HG03139 (cell line): ENCODE data around the gene MED23.
"Not testable (repeated sequence)": the region's sequence is repeated elsewhere in the genome, so short reads cannot be mapped to it uniquely, and the experiment has no call there.

Source experiments
- ATAC-seq: cut with Tn5 transposase; IDR thresholded peaks from one replicate; pipeline ENCODE4 v1.9.1; 2021; ENCODE audit not compliant: unreplicated experiment

Gene MED23

GRCh38 chr6:131581523-131581922, 46.5 kb downstream of the MED23 start:
- ATAC-seq: no peak

- ATAC-seq: no peak
Observed at GRCh38 chr6:131575834-131576478, 52.1 kb downstream of the MED23 start.

- no peak for ATAC-seq
Observed at GRCh38 chr6:131574686-131575085, 53.4 kb downstream of the MED23 start.

- ATAC-seq: no peak
Observed at GRCh38 chr6:131574133-131574532, 53.9 kb downstream of the MED23 start.

- no peak for ATAC-seq
Observed at GRCh38 chr6:131572686-131573415, 55.2 kb downstream of the MED23 start, which contains the start of gene ARG1. ARG1 (plus strand) TSS chr6:131573226; CDS start chr6:131573283, 57 bp downstream.

GRCh38 chr6:131568726-131569125, 59.3 kb downstream of the MED23 start:
- ATAC-seq: no peak

GRCh38 chr6:131565056-131565455, 63.0 kb downstream of the MED23 start:
- ATAC-seq: no peak

GRCh38 chr6:131561925-131562707, 65.9 kb downstream of the MED23 start:
- no peak for ATAC-seq

- ATAC-seq: no peak
Observed at GRCh38 chr6:131558922-131559321, 69.1 kb downstream of the MED23 start.

GRCh38 chr6:131555992-131556391, 72.0 kb downstream of the MED23 start:
- ATAC-seq: no peak

GRCh38 chr6:131552572-131552971, 75.5 kb downstream of the MED23 start:
- no peak for ATAC-seq

- no peak for ATAC-seq
Observed at GRCh38 chr6:131551902-131552301, 76.1 kb downstream of the MED23 start.

GRCh38 chr6:131549811-131550210, 78.2 kb downstream of the MED23 start:
- no peak for ATAC-seq

GRCh38 chr6:131548441-131548840, 79.6 kb downstream of the MED23 start:
- ATAC-seq: no peak

GRCh38 chr6:131547488-131547887, 80.6 kb downstream of the MED23 start:
- no peak for ATAC-seq

GRCh38 chr6:131545317-131545716, 82.7 kb downstream of the MED23 start:
- no peak for ATAC-seq

- not testable (repeated sequence) for ATAC-seq
Observed at GRCh38 chr6:131538615-131539014, 89.4 kb downstream of the MED23 start.

GRCh38 chr6:131532580-131533039, 95.4 kb downstream of the MED23 start:
- no peak for ATAC-seq

GRCh38 chr6:131531681-131532080, 96.4 kb downstream of the MED23 start:
- not testable (repeated sequence) for ATAC-seq

- not testable (repeated sequence) for ATAC-seq
Observed at GRCh38 chr6:131530936-131531335, 97.1 kb downstream of the MED23 start.

- no peak for ATAC-seq
Observed at GRCh38 chr6:131524695-131525336, 103.2 kb downstream of the MED23 start.
